ENCODE measurements around the gene URB2.

DNA sequence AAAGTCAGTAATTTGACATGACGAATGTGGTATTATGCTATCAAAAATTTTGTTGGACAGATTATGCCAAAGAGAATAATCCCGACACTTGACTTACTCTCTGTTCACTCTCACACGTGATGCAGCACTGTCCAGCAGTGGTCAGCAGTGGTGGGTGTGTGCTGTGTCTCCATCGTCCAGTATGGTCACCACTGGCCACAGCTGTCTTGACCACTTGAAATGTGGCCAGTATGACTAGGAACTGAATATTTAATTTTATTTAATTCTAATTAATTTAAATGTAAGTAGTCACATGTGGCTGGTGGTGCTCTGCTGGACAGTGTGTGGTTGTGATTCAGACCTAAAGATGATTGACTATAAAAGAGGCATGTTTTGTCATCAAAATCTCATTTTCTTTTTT is 24.0 kb downstream of the URB2 start:
- TF ChIP-seq, protein P1, sequence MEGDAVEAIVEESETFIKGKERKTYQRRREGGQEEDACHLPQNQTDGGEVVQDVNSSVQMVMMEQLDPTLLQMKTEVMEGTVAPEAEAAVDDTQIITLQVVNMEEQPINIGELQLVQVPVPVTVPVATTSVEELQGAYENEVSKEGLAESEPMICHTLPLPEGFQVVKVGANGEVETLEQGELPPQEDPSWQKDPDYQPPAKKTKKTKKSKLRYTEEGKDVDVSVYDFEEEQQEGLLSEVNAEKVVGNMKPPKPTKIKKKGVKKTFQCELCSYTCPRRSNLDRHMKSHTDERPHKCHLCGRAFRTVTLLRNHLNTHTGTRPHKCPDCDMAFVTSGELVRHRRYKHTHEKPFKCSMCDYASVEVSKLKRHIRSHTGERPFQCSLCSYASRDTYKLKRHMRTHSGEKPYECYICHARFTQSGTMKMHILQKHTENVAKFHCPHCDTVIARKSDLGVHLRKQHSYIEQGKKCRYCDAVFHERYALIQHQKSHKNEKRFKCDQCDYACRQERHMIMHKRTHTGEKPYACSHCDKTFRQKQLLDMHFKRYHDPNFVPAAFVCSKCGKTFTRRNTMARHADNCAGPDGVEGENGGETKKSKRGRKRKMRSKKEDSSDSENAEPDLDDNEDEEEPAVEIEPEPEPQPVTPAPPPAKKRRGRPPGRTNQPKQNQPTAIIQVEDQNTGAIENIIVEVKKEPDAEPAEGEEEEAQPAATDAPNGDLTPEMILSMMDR (conservative IDR thresholded peaks at IDR 0.05): no peak
- TF ChIP-seq ZFX (IDR thresholded peaks at IDR 0.05): no peak
